A673 (cell line): ENCODE measurements around the gene RNF157. TPM values are rescaled to one million over a fixed set of nuclear protein-coding genes. Genes with fewer than 3 reads are reported as not detected.
"Not testable (repeated sequence)": the region's sequence is repeated elsewhere in the genome, so short reads cannot be mapped to it uniquely, and the experiment has no call there.

Experiments used
- BruUV-seq: library from RNA; stranded (reverse); fragments of 400-500 nt; replicated peaks from 2 replicates; lab custom pipeline; 2021; lab: Mats Ljungman, UMichigan
- CTCF ChIA-PET: fragments of 300-600 bp; sonication (Branson Sonifier 250); formaldehyde crosslinking; loops from one replicate; lab custom pipeline; 2022; ENCODE audit warnings: antibody characterized with exemption; lab: Charles Lee
- POLR2A ChIA-PET: fragments of 300-600 bp; sonication (Branson Sonifier 250); formaldehyde crosslinking; loops from one replicate; lab custom pipeline; 2022; ENCODE audit warnings: antibody characterized with exemption; ENCODE audit not compliant: low non-redundant PET; lab: Charles Lee
- DNase-seq: peaks from one replicate; pipeline ENCODE4 v3.0.0-alpha.2; 2015; ENCODE audit warnings: low spot score
- H3K27ac ChIP-seq: fragments of 200-600 bp; sonication (generic); 2 replicates; pipeline ENCODE4 v1.5.1; 2016; ENCODE audit warnings: mixed run types, low read depth, mild to moderate bottlenecking, mixed read lengths, antibody characterized with exemption, low read length; ENCODE audit not compliant: poor library complexity, severe bottlenecking
- H3K27me3 ChIP-seq: fragments of 200-600 bp; sonication (generic); replicated peaks from 2 replicates; pipeline ENCODE4 v1.6.1; 2017; ENCODE audit warnings: mixed run types, low read depth, mild to moderate bottlenecking, mixed read lengths, antibody characterized with exemption, low read length; ENCODE audit not compliant: insufficient read depth, poor library complexity
- H3K36me3 ChIP-seq: fragments of 200-600 bp; sonication (generic); 2 replicates; pipeline ENCODE4 v1.6.1; 2016; ENCODE audit warnings: mixed run types, mild to moderate bottlenecking, mixed read lengths, antibody characterized with exemption, low read length; ENCODE audit not compliant: insufficient read depth, poor library complexity, severe bottlenecking
- H3K4me1 ChIP-seq: fragments of 200-600 bp; sonication (generic); 2 replicates; pipeline ENCODE4 v1.6.1; 2017; ENCODE audit warnings: mixed run types, mild to moderate bottlenecking, mixed read lengths, antibody characterized with exemption, low read length; ENCODE audit not compliant: insufficient read depth, poor library complexity, severe bottlenecking
- H3K4me3 ChIP-seq: fragments of 200-600 bp; sonication (generic); 2 replicates; pipeline ENCODE4 v1.5.1; 2016; ENCODE audit warnings: low read depth, mixed run types, mild to moderate bottlenecking, mixed read lengths, low read length; ENCODE audit not compliant: poor library complexity, severe bottlenecking
- H3K9me3 ChIP-seq: fragments of 200-600 bp; sonication (generic); 2 replicates; pipeline ENCODE4 v1.6.1; 2016; ENCODE audit warnings: mixed run types, low read depth, mild to moderate bottlenecking, mixed read lengths, antibody characterized with exemption, low read length; ENCODE audit not compliant: poor library complexity, severe bottlenecking
- EZH2 ChIP-seq: fragments of 200-600 bp; sonication (generic); IDR thresholded peaks from 2 replicates; pipeline ENCODE4 v1.6.1; 2017; ENCODE audit warnings: borderline replicate concordance, low read depth, mild to moderate bottlenecking, mixed read lengths, antibody characterized with exemption, low read length; ENCODE audit not compliant: poor library complexity, severe bottlenecking
- intact Hi-C: fragments of 100-400 bp; cut with micrococcal nuclease; formaldehyde crosslinking; loops from one replicate; pipeline ENCODE4 v1.10.0; 2022; ENCODE audit not compliant: unreplicated experiment
- total RNA-seq: library from RNA; stranded (reverse); gene quantifications from 2 replicates; pipeline ENCODE4 v1.2.3, GENCODE V29; 2021
- TF ChIP-seq, protein P1 (sequence below): fragments of 300-800, 200-600 bp; sonication (generic); conservative IDR thresholded peaks from 2 replicates; pipeline ENCODE4 v1.5.1; 2017; ENCODE audit warnings: low read depth, mild to moderate bottlenecking, antibody characterized with exemption, low read length, moderate library complexity, mixed read lengths

The RNF157 gene
- total RNA-seq, 1 experiment from 2014 or later, result 0.56 TPM

GRCh38 chr17:76253841-76254240 is 13.5 kb upstream of the RNF157 start:
- Histone ChIP-seq H3K9me3 (no peaks in the 10 kb centered on the region), H3K36me3 (no peaks in the 10 kb centered on the region), H3K27ac (no peak overlapping the region), H3K4me1 (no peaks in the 10 kb centered on the region), H3K27me3 (no peaks in the 10 kb centered on the region), H3K4me3 (no peak overlapping the region)
- intact Hi-C loops, result no loop called here
- POLR2A ChIA-PET, result no interaction called here
- no TSS peak for BruUV-seq
- CTCF ChIA-PET, result no interaction called here
- no peak for TF ChIP-seq EZH2
- TF ChIP-seq, protein P1, sequence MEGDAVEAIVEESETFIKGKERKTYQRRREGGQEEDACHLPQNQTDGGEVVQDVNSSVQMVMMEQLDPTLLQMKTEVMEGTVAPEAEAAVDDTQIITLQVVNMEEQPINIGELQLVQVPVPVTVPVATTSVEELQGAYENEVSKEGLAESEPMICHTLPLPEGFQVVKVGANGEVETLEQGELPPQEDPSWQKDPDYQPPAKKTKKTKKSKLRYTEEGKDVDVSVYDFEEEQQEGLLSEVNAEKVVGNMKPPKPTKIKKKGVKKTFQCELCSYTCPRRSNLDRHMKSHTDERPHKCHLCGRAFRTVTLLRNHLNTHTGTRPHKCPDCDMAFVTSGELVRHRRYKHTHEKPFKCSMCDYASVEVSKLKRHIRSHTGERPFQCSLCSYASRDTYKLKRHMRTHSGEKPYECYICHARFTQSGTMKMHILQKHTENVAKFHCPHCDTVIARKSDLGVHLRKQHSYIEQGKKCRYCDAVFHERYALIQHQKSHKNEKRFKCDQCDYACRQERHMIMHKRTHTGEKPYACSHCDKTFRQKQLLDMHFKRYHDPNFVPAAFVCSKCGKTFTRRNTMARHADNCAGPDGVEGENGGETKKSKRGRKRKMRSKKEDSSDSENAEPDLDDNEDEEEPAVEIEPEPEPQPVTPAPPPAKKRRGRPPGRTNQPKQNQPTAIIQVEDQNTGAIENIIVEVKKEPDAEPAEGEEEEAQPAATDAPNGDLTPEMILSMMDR, result no peak
- DNase-seq, result no peak

GRCh38 chr17:76252967-76253766 is 12.9 kb upstream of the RNF157 start:
- CTCF ChIA-PET, intact Hi-C loops, H3K4me1 ChIP-seq, H3K4me3 ChIP-seq, H3K27me3 ChIP-seq, BruUV-seq, POLR2A ChIA-PET, H3K27ac ChIP-seq, H3K9me3 ChIP-seq, DNase-seq, H3K36me3 ChIP-seq: not testable (repeated sequence)

- no peaks in the 10 kb centered on the region for H3K27me3 ChIP-seq
- TF ChIP-seq, protein P1, result no peak
- no peak for TF ChIP-seq EZH2
- no peaks in the 10 kb centered on the region for H3K4me1 ChIP-seq
- H3K4me3 ChIP-seq, result no peak overlapping the region
- ChIA-PET POLR2A (no interaction called here), CTCF (no interaction called here)
- intact Hi-C loops, result no loop called here
- no peak for DNase-seq
- H3K9me3 ChIP-seq, result no peaks in the 10 kb centered on the region
- BruUV-seq, result no TSS peak
- H3K27ac ChIP-seq, result no peak overlapping the region
- no peaks in the 10 kb centered on the region for H3K36me3 ChIP-seq
These were observed 12.0 kb upstream of the RNF157 start for GRCh38 chr17:76252040-76252954.
